Effector CD4-positive, alpha-beta T cell (primary cell): ENCODE measurements around the gene RFC3.
"Not testable (repeated sequence)": the region's sequence is repeated elsewhere in the genome, so short reads cannot be mapped to it uniquely, and the experiment has no call there.

Experiments used
- DNase-seq: peaks from one replicate; pipeline ENCODE4 v3.0.0-alpha.2; 2020
- total RNA-seq: gene quantifications from one replicate; lab custom pipeline; 2026; lab: John Stamatoyannopoulos, UW

The RFC3 gene
- 7.9 reads per million, percentile 27 among the genes with 10 or more reads in this experiment for total RNA-seq

GRCh38 chr13:33817901-33818706, at the start of gene RFC3:
TSS of gene RFC3 (plus strand) at chr13:33818149. CDS start at chr13:33818179, 30 bp downstream.
- peak; percentile 86 for DNase-seq

- no peak for DNase-seq
Measured at GRCh38 chr13:33771296-33771695, 46.7 kb upstream of the RFC3 start.

- DNase-seq = no peak
Measured at GRCh38 chr13:33773790-33774462, 44.0 kb upstream of the RFC3 start.

- no peak for DNase-seq
Measured at GRCh38 chr13:33775339-33776108, 42.4 kb upstream of the RFC3 start.

GRCh38 chr13:33776239-33776881, 41.6 kb upstream of the RFC3 start:
- no peak for DNase-seq

- no peak for DNase-seq
Measured at GRCh38 chr13:33782631-33783030, 35.3 kb upstream of the RFC3 start.

- DNase-seq = not testable (repeated sequence)
Measured at GRCh38 chr13:33783212-33783611, 34.7 kb upstream of the RFC3 start.

GRCh38 chr13:33784738-33785137, 33.2 kb upstream of the RFC3 start:
- DNase-seq = no peak

- no peak for DNase-seq
Measured at GRCh38 chr13:33785384-33785783, 32.6 kb upstream of the RFC3 start.

GRCh38 chr13:33787051-33787591, 30.8 kb upstream of the RFC3 start:
- no peak for DNase-seq

GRCh38 chr13:33789066-33789606, 28.8 kb upstream of the RFC3 start:
- no peak for DNase-seq

- no peak for DNase-seq
Measured at GRCh38 chr13:33789739-33790138, 28.2 kb upstream of the RFC3 start.

GRCh38 chr13:33793726-33794125, 24.2 kb upstream of the RFC3 start:
- DNase-seq = no peak

- no peak for DNase-seq
Measured at GRCh38 chr13:33794576-33794975, 23.4 kb upstream of the RFC3 start.

GRCh38 chr13:33796095-33796494, 21.9 kb upstream of the RFC3 start:
- DNase-seq = no peak

- DNase-seq = no peak
Measured at GRCh38 chr13:33797622-33798021, 20.3 kb upstream of the RFC3 start.

GRCh38 chr13:33798023-33798422, 19.9 kb upstream of the RFC3 start:
- no peak for DNase-seq

GRCh38 chr13:33799950-33800592, 17.9 kb upstream of the RFC3 start:
- no peak for DNase-seq

GRCh38 chr13:33800646-33801186, 17.2 kb upstream of the RFC3 start:
- no peak for DNase-seq

- DNase-seq = no peak
Measured at GRCh38 chr13:33806470-33807248, 11.3 kb upstream of the RFC3 start.

- not testable (repeated sequence) for DNase-seq
Measured at GRCh38 chr13:33812829-33813228, 5.1 kb upstream of the RFC3 start.
